PC-3 (cell line): ENCODE results near the gene NTRK1.

ENCODE experiments used
- CTCF ChIP-seq: fragments of 300-600 bp; sonication (generic); conservative IDR thresholded peaks from 2 replicates; pipeline ENCODE4 v1.5.1; 2017; ENCODE audit warnings: antibody characterized with exemption, low read depth, mild to moderate bottlenecking, low read length
- EZH2 ChIP-seq: fragments of 300-600 bp; sonication (generic); IDR thresholded peaks from one replicate; pipeline ENCODE4 v1.6.1; 2017; ENCODE audit warnings: antibody characterized with exemption, mild to moderate bottlenecking, low read length; ENCODE audit not compliant: unreplicated experiment
- EZH2phosphoT487 ChIP-seq: fragments of 300-600 bp; sonication (generic); IDR thresholded peaks from 2 replicates; pipeline ENCODE4 v1.6.1; 2018; ENCODE audit warnings: mild to moderate bottlenecking, antibody characterized with exemption, low read length, borderline replicate concordance

- no peak for TF ChIP-seq CTCF
- no peak for TF ChIP-seq EZH2
- TF ChIP-seq EZH2phosphoT487, result no peak
These were observed 8.8 kb downstream of the NTRK1 start for GRCh38 chr1:156869455-156869854.
